ENCODE results near the gene PARP14. TPM values are rescaled to one million over a fixed set of nuclear protein-coding genes. Genes with fewer than 3 reads are reported as not detected.

The PARP14 gene
- total RNA-seq, 3 donors from 2014 or later (not counting 1 experiment from before 2014, with no cell fraction given): 77.6 to 92.6 (median 89.9) TPM

DNA sequence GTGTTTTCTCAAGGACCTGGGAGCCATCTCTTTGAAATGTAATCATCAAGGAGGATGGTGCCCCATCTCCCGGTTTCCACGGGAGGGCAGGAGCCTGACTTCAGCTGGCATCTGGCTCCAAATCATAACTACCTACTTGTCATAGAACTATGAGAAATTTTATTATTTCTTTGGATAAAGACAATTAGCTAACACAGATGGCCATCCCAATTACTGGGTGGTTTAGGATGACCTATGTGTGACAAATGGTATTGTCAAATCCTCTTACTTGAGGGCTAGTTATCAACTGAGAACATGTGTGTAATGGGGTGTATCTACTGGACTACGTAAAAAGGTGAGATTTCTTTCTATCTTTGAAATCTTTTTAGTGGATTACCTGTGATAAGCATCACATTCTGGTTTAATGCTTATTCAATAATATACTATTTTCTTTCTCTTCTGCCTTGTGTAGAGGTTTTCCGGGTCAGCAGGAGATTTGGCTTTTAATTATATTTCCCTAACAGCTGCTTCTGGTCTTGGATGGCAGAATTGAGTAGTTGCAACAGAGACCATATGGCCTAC lies 15.3 kb upstream of the PARP14 start:
- no peaks in the 10 kb centered on the region for H3K4me1 ChIP-seq (ENCODE audit: control insufficient read depth, insufficient read depth, low read length)
- H3K9me3 ChIP-seq (ENCODE audit: control insufficient read depth, insufficient read depth, low read length): no peaks in the 10 kb centered on the region
- WGBS (ENCODE audit: insufficient coverage): 100% methylated on average over 2 of the region's 4 CpGs
- H3K36me3 ChIP-seq (ENCODE audit: control insufficient read depth, insufficient read depth, low read length): no peaks in the 10 kb centered on the region
- H3K27ac ChIP-seq (ENCODE audit: low read length): no peak overlapping the region
- no peaks in the 10 kb centered on the region for H3K36me3 Mint-ChIP-seq
- TF ChIP-seq, protein P1, sequence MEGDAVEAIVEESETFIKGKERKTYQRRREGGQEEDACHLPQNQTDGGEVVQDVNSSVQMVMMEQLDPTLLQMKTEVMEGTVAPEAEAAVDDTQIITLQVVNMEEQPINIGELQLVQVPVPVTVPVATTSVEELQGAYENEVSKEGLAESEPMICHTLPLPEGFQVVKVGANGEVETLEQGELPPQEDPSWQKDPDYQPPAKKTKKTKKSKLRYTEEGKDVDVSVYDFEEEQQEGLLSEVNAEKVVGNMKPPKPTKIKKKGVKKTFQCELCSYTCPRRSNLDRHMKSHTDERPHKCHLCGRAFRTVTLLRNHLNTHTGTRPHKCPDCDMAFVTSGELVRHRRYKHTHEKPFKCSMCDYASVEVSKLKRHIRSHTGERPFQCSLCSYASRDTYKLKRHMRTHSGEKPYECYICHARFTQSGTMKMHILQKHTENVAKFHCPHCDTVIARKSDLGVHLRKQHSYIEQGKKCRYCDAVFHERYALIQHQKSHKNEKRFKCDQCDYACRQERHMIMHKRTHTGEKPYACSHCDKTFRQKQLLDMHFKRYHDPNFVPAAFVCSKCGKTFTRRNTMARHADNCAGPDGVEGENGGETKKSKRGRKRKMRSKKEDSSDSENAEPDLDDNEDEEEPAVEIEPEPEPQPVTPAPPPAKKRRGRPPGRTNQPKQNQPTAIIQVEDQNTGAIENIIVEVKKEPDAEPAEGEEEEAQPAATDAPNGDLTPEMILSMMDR (IDR thresholded peaks at IDR 0.05): no peak
- no peak overlapping the region for H3K4me3 Mint-ChIP-seq
- no peaks in the 10 kb centered on the region for H3K4me1 Mint-ChIP-seq
- H3K9me3 Mint-ChIP-seq: no peaks in the 10 kb centered on the region
- ATAC-seq (no peak), DNase-seq (no peak)
- H3K27me3 ChIP-seq (ENCODE audit: control insufficient read depth, insufficient read depth, low read length): no peaks in the 10 kb centered on the region
- peaks cover 6 to 16% of the 10 kb centered on the region in 2 donors for H3K27me3 Mint-ChIP-seq (ENCODE audit: low read depth in 2 of 2)
- no peak overlapping the region for H3K4me3 ChIP-seq (ENCODE audit: low read length)
- intact Hi-C loops (cut with micrococcal nuclease): no loop called here
- H3K27ac Mint-ChIP-seq: no peak overlapping the region

DNA sequence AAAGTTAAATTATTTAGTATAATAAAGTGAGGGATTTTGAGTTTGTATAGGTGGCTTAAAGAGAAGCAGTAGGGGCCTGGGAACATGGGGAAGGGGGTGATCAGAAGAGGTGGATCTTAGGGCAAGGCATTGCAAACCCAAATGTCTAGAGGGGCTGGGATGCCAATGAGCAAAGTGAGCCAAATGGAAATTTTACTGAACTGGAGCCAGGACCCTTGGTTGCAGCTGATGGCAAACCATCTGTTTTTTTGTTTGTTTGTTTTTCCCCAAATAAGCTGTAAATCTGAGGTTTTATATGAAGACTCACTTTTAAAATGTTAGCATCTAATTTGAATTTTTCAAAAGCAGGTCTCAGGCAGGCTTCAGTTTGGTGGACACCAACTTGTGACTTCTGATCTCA lies 14.8 kb upstream of the PARP14 start:
- DNase-seq (no peak), ATAC-seq (no peak)
- no peaks in the 10 kb centered on the region for H3K9me3 Mint-ChIP-seq
- H3K4me1 Mint-ChIP-seq: no peaks in the 10 kb centered on the region
- H3K4me1 ChIP-seq (ENCODE audit: control insufficient read depth, insufficient read depth, low read length): no peaks in the 10 kb centered on the region
- H3K27me3 ChIP-seq (ENCODE audit: control insufficient read depth, insufficient read depth, low read length): no peaks in the 10 kb centered on the region
- H3K4me3 Mint-ChIP-seq: no peak overlapping the region
- no peak overlapping the region for H3K27ac Mint-ChIP-seq
- TF ChIP-seq, protein P1 (IDR thresholded peaks at IDR 0.05): no peak
- H3K36me3 Mint-ChIP-seq: no peaks in the 10 kb centered on the region
- H3K36me3 ChIP-seq (ENCODE audit: control insufficient read depth, insufficient read depth, low read length): no peaks in the 10 kb centered on the region
- no peak overlapping the region for H3K27ac ChIP-seq (ENCODE audit: low read length)
- intact Hi-C loops (cut with micrococcal nuclease): no loop called here
- peaks cover 9 to 11% of the 10 kb centered on the region in 2 donors for H3K27me3 Mint-ChIP-seq (ENCODE audit: low read depth in 2 of 2)
- no peaks in the 10 kb centered on the region for H3K9me3 ChIP-seq (ENCODE audit: control insufficient read depth, insufficient read depth, low read length)
- H3K4me3 ChIP-seq (ENCODE audit: low read length): no peak overlapping the region

DNA sequence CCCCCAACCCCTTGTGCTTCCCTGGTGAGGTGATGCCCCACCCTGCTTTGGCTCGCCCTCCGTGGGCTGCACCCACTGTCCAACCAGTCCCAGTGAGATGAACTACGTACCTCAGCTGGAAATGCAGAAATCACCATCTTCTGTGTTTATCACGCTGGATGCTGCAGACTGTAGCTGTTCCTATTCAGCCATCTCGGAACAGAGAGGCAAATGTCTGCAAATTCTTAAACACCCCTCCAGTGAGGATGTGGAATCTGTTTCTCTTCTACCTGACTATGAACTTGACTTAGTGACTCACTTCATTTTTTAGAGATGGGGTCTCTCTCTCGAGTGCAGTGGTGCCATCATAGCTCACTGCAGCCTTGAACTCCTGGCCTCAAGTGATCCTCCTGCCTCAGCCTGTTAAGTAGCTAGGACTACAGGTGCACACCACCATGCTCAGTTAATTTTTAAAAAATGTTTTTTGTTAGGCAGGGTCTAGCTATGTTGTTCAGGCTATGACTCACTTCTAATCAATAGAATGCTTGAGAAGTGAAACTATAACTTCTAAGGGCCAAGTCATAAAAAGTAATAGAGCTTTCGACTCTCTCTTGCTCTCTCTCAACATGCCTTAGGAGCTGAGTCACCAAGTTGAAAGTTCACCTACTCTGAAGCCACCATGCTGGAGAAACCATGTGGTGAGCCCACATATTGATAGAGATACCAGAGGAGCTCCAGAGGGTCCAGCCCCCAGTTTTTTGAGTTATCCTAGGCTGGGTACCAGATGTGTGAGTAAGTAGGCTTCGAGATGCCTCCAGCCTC lies 11.5 kb upstream of the PARP14 start:
- TF ChIP-seq, protein P1 (IDR thresholded peaks at IDR 0.05): no peak
- Histone ChIP-seq H3K27me3 (ENCODE audit: control insufficient read depth, insufficient read depth, low read length) (no peaks in the 10 kb centered on the region), H3K4me1 (ENCODE audit: control insufficient read depth, insufficient read depth, low read length) (no peaks in the 10 kb centered on the region), H3K36me3 (ENCODE audit: control insufficient read depth, insufficient read depth, low read length) (no peaks in the 10 kb centered on the region), H3K27ac (ENCODE audit: low read length) (no peak overlapping the region), H3K9me3 (ENCODE audit: control insufficient read depth, insufficient read depth, low read length) (no peaks in the 10 kb centered on the region), H3K4me3 (ENCODE audit: low read length) (no peak overlapping the region)
- Mint-ChIP-seq H3K9me3 (no peaks in the 10 kb centered on the region), H3K4me1 (no peaks in the 10 kb centered on the region), H3K4me3 (no peak overlapping the region), H3K36me3 (no peaks in the 10 kb centered on the region), H3K27me3 (ENCODE audit: low read depth in 2 of 2) (peaks cover 0 to 6% of the 10 kb centered on the region in 2 donors), H3K27ac (no peak overlapping the region)
- 90% methylated on average over 8 of the region's 8 CpGs for WGBS (ENCODE audit: insufficient coverage)
- ATAC-seq (no peak), DNase-seq (no peak)
- intact Hi-C loops (cut with micrococcal nuclease): no loop called here

Measured in natural killer cell (primary cell).